Glomerular endothelial cell (primary cell): ENCODE measurements around the gene SUSD3. TPM values are rescaled to one million over a fixed set of nuclear protein-coding genes. Genes with fewer than 3 reads are reported as not detected.
A peak's percentile ranks its signal among the peaks of the same experiment; 100 is the strongest.

Source experiments
- DNase-seq: peaks from one replicate; pipeline ENCODE4 v3.0.0-alpha.2; 2011; ENCODE audit warnings: low read depth, low spot score; ENCODE audit errors: extremely low read depth
- total RNA-seq: library from RNA; depleted of rRNA; stranded (reverse); fragments of >200 nt; gene quantifications from 2 replicates; pipeline ENCODE4 v1.2.3, GENCODE V29; 2015

The SUSD3 gene
- total RNA-seq, 1 donor from 2014 or later, result not detected

GRCh38 chr9:93121316-93122241 is 63.1 kb downstream of the SUSD3 start:
- DNase-seq, result no peak

GRCh38 chr9:93122721-93123221 is 64.3 kb downstream of the SUSD3 start:
- no peak for DNase-seq

GRCh38 chr9:93123561-93124283 is 65.2 kb downstream of the SUSD3 start:
- no peak for DNase-seq

GRCh38 chr9:93124793-93125192 is 66.3 kb downstream of the SUSD3 start:
- DNase-seq, result no peak

GRCh38 chr9:93125331-93125894 is 66.9 kb downstream of the SUSD3 start:
- no peak for DNase-seq

- no peak for DNase-seq
These were observed 67.8 kb downstream of the SUSD3 start for GRCh38 chr9:93126151-93126781.

GRCh38 chr9:93126825-93127368 is 68.4 kb downstream of the SUSD3 start:
- no peak for DNase-seq

GRCh38 chr9:93127395-93127911 is 69.0 kb downstream of the SUSD3 start:
- no peak for DNase-seq

GRCh38 chr9:93128011-93128714 is 69.7 kb downstream of the SUSD3 start:
- no peak for DNase-seq

- DNase-seq, result no peak
These were observed 70.3 kb downstream of the SUSD3 start for GRCh38 chr9:93128715-93129224.

GRCh38 chr9:93129286-93129685 is 70.8 kb downstream of the SUSD3 start:
- DNase-seq, result peak; percentile 33

- no peak for DNase-seq
These were observed 71.4 kb downstream of the SUSD3 start for GRCh38 chr9:93129691-93130500.

- DNase-seq, result no peak
These were observed 72.5 kb downstream of the SUSD3 start for GRCh38 chr9:93130861-93131481.

- no peak for DNase-seq
These were observed 73.2 kb downstream of the SUSD3 start for GRCh38 chr9:93131599-93132286.

- no peak for DNase-seq
These were observed 73.9 kb downstream of the SUSD3 start for GRCh38 chr9:93132287-93132927.

GRCh38 chr9:93132946-93133680 is 74.6 kb downstream of the SUSD3 start:
- DNase-seq, result no peak

- no peak for DNase-seq
These were observed 75.1 kb downstream of the SUSD3 start for GRCh38 chr9:93133681-93134014.
